ENCODE results near the gene TOP1. TPM values are rescaled to one million over a fixed set of nuclear protein-coding genes. Genes with fewer than 3 reads are reported as not detected.

The TOP1 gene
- total and polyA plus RNA-seq, 9 of the 15 experiments (the other 6 are each of a cell fraction or from before 2014, with no cell fraction given): 26.4 to 127 (median 39.6) TPM

DNA sequence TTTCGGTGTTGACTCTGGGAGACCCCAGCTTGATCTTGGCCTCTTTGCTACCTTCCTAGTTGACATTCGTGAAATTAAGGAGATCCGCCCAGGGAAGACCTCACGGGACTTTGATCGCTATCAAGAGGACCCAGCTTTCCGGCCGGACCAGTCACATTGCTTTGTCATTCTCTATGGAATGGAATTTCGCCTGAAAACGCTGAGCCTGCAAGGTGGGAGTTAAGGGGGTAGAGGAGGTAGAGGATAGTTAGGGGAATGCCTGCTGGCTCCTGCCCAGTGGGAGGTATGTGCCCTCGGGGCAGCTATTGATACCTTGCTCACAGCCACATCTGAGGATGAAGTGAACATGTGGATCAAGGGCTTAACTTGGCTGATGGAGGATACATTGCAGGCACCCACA is 130.9 kb downstream of the TOP1 start:
- FAIRE-seq (no peak), ATAC-seq (no peak), DNase-seq (ENCODE audit: extremely low read depth in 1 of 4, low spot score in 3 of 4) (peak in 2 of 4 experiments; percentile 23 to 28)
- Histone ChIP-seq H3K9me1 (ENCODE audit: control insufficient read depth, insufficient read depth, low read length) (peaks cover 13% of the 10 kb centered on the region), H3K9ac (ENCODE audit: insufficient read depth in 1 of 2, low read depth in 2 of 2, low read length in 2 of 2) (no peak overlapping the region), H2AFZ (ENCODE audit: low read depth, low read length) (no peak overlapping the region), H3K27ac (ENCODE audit: extremely low read depth, low read depth, low read length) (no peak overlapping the region), H4K20me1 (replicated peaks; ENCODE audit: control insufficient read depth, insufficient read depth, low read length) (peaks cover 45% of the 10 kb centered on the region), H3K27me3 (ENCODE audit: control insufficient read depth in 2 of 2, insufficient read depth in 2 of 2, low read length in 2 of 2) (no peaks in the 10 kb centered on the region), H3K4me1 (replicated peaks in 1 of 2; ENCODE audit: control insufficient read depth in 2 of 2, insufficient read depth in 2 of 2, low read length in 2 of 2) (peaks cover 0 to 11% of the 10 kb centered on the region in 2 experiments; a peak in 3 of 5 replicates), H3K4me3 (no peak overlapping the region), H3K79me2 (ENCODE audit: control insufficient read depth, insufficient read depth, low read length) (peaks cover 2% of the 10 kb centered on the region; the same call in 2 of the 3 replicates), H3K9me3 (replicated peaks; ENCODE audit: control insufficient read depth, insufficient read depth, low read depth, low read length) (no peaks in the 10 kb centered on the region), H3K36me3 (ENCODE audit: control insufficient read depth, insufficient read depth, low read length) (peaks cover 37% of the 10 kb centered on the region; the same call in 2 of the 3 replicates), H3K4me2 (ENCODE audit: insufficient read depth, low read length) (peak overlapping the region; percentile 32; the same call in 1 of the 2 replicates)
- 46% methylated on average over 10 of the region's 10 CpGs for WGBS (ENCODE audit: insufficient coverage, low coverage, missing lambda C conversion rate)
- ChIA-PET CTCF (ENCODE audit: low intra/inter-chr PET ratio) (no interaction called here), POLR2A (interaction anchor here (0.9 to 2.4 kb wide), 3 partner anchors 9 to 16 kb away, joined by 4 to 15 read pairs (median 7); no protein-coding TSS in a partner anchor)
- intact Hi-C loops (cut with micrococcal nuclease): no loop called here
- in situ Hi-C loops (cut with MboI): no loop called here
- TF ChIP-seq C11orf30 (IDR thresholded peaks at IDR 0.05; ENCODE audit: low read depth): peak; percentile 63
- TF ChIP-seq ZNF316 (IDR thresholded peaks at IDR 0.05): peak; percentile 67
- peak; percentile 82 for TF ChIP-seq BHLHE40 (IDR thresholded peaks at IDR 0.05; ENCODE audit: low read length)
- 0 out of 2 replicates have a peak, but pooled peaks have one; percentile 5 for TF ChIP-seq MAFF (IDR thresholded peaks at IDR 0.05; ENCODE audit: low read length)
- no peak for TF ChIP-seq ZNF696 (CRISPR knock-in tag; conservative IDR thresholded peaks at IDR 0.05)
- TF ChIP-seq SPI1 (IDR thresholded peaks at IDR 0.05; ENCODE audit: borderline replicate concordance, low read depth, low read length): 0 out of 2 replicates have a peak, but pooled peaks have one; percentile 3
- TF ChIP-seq POLR2AphosphoS5 (IDR thresholded peaks at IDR 0.05; ENCODE audit: control insufficient read depth, insufficient read depth, low read depth, low read length): no peak
- peak; percentile 48; the same call in 1 of the 2 replicates for TF ChIP-seq MAFG (tag; conservative IDR thresholded peaks at IDR 0.05)
- TF ChIP-seq NFE2 (IDR thresholded peaks at IDR 0.05; ENCODE audit: low read depth): peak; percentile 22; the same call in 1 of the 2 replicates
- no TSS peak for BruUV-seq (replicated peaks)
